ENCODE results near the gene FAF1.

The FAF1 gene

DNA sequence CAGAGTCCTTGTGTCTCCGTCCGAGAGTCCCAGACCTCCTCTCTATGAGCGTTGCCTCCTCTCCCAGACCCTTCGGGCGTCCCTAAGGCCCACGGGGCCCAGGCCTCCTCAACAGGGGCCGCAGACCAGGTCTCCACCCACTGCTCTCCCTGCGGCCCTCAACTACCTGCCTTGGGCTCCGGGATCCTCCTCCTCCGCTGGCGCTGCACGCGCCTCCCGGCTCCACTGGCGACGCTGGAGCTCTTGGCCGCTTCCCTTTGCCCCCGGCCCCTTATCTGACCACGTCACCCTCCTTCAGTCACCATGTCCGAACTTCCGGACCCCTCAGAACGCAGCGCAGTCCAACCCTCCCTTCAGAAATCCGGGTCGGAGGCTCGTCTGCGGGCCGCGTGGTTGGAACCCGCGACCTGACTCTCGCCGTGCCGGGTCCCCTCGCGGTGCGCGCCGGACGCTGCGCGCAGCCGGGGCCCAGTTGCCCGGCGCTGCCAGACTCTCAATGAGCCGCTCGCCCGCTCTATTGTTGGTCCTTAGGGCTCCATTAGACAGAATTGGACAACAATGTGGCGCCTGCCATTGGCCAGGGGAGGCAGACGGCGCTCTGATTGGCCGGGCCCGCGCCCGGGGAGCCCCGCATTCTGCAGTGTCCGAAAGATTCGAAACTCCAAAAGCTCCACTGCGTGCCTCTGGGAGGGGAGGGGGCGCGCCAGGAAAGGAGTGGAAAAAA lies 537.0 kb downstream of the FAF1 start, which contains the start of gene DMRTA2:
TSS of gene DMRTA2 (minus strand) at position 498 of the 724 bp plus-strand sequence. CDS start 1,907 bp downstream, outside the sequence.
- no peak for DNase-seq

DNA sequence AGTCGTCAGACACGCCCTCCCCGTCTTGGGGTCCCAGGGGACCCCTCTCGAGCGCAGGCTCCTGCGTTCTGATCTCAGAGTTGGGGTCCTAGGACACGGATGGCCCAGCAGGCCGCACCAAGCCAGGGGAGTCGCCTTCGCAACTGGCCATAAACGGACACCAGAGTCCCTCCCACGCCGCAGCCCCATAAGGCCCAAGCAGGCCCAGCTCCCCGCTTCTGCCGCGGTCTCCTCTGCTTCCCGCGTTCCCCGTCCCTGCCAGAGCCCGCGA lies 537.5 kb downstream of the FAF1 start:
- no peak for DNase-seq

DNA sequence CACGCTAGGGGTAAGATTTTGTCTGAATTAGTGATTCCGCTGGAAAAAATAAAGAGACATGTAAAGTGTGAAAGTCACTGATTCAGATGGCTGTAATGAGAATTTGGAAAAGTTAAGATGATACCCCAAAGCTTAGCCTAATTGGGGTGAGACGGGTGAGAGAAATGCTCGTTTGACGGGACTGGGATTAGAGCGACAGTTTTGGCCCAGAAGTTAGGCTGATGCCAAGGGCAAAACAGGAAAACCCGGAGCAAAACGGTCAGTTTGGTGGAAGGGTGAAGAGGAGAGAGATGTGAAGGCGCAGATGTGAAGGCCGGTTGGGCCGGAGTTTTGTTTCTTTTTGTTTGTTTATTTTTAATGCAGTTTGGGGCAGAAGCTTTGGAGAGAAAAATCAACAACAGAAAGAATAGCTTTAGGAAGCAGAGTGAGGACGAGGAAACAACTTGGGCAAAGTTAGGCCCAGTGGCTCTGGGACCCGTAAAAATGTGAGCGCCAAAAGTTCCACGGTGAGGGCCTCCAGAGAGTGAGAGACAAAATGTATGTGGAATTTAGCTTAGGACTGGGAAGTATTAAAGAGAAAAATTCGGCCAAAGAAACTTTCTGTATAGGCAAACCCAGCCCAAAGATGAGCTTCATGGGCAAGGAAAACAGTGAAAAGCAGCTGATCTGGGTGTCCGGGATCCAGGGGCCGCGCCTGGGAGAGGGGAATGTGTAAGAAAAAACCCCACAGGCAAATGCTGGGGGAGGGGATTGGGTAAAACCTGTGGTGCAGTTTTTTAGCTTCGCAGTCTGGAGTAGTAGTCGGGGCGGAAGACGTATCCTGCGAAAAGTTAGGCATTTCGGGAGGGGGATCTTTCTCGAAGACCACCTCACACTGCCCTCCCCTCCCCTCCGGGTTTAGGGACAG lies 538.0 kb downstream of the FAF1 start:
- DNase-seq, result no peak

DNA sequence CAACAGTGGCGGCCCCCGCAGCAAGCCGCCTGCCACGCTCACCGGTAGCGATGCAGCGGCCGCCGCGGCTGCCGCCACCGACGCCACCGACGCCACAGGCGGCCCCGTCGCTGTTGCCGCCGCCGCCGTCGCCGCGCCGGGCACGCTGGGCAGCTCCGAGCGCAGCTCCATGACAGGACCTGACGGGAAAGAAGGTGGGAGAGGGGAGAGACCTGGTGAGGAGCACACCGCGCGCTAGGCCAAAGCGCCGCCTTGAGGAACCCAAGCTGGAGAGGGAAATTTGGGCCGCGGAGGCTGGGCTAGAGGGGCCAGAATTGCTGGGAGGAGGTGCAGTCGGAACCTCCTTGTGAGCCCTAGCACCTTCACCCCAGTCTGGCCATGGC lies 538.7 kb downstream of the FAF1 start:
- DNase-seq, result no peak

DNA sequence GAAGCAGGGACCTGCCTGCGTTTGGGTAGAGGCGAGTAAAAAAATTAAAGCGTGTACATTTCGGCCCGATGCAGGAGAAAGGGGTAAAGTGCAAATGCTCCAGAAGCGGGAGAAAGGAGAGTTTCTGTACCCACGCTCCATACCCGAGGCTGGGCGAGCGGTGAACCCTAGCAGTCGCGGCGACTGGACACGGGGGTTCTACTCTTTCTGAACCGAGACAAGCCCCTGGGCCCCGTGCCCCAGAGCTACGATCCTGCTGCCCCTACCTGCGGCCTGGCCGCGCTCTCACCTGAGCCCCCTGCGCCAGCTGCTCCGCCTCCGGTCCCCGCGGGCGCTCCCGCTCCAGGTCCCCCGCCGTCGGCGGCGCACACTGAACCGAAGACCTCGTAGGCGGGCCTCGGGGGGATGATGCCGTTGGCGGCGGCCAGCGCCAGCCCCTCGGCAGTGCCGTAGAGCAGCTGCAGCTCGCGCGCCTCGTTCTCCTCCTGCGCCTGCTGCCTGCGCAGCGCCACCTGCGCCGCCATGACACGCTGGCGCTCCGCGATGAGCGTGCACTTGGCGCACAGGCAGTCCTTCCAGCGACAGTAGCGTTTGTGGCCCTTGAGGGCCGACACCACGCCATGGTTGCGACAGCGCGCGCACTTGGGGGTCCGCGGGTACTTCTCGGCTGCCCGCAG lies 539.2 kb downstream of the FAF1 start:
- no peak for DNase-seq

DNA sequence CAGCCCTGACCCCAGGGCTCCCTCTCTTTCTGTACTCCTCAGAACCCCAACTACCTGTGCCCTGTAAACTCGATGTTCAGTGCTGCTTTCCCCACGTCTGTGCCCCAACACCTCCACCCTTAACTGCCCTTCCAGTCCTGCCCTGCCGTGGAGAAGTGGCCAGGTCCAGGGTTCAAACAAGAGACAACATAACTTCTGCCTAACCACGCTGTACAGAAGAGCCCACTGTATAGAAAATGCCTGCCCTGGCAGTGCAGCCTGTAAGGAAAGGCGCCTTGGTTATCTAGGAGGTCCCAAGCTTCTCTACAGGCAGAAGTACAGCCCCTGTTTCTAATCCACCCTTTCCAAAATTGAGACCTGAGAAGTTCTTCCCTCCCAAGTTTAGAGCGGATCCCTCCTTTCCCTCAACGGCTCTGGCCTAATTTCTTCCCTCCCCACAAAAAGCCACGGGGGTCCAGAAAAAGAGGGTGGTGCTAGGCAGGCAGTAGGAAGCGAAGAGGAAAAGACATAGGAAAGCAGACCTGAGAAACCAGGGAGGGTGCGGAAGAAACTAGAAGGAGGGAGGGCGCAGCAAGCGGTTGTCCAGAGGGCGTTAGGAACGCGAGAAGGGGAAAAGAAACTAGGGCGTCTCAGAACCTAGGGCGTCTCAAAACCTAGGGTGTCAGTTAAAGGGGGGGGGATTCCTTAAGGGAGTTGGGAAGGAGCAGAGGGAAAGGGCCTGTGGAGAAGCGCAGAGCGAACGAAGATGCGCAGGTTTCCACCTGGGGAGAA lies 540.0 kb downstream of the FAF1 start:
- DNase-seq, result no peak

DNA sequence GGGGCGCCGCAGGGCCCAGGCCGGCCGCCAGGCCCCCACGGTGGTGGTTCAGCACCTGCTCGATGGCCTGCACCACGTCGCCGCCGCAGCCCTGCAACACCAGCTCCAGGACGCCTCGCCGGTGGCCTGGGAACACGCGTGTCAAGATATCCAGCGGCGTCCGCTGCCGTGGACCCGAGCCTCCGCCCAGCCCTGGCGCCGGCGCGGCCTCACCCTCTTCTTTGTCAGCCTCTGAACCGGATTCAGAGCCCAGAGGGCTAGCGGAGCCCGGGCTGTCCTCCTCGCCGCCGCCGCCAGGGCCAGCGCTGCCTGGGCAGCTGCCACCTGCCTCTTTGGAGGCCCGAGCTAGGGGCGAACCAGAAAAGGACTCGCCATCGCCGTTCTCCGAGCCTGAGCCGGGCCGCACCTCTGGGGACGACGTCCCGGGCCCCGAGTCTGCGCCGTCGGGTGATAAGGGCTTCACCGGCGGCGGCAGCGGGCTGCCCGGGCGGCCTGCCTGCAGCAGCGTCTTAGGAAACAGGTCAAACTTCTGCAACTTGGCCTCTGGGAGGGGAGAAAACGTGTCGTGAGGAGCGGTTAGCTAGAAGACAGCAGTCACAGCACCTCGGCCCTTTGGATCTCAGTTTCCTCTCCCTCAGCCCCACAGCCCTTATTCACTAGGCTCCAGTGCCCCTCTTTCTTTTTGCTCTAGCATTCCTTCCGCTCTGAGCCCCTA lies 540.7 kb downstream of the FAF1 start:
- DNase-seq, result no peak

DNA sequence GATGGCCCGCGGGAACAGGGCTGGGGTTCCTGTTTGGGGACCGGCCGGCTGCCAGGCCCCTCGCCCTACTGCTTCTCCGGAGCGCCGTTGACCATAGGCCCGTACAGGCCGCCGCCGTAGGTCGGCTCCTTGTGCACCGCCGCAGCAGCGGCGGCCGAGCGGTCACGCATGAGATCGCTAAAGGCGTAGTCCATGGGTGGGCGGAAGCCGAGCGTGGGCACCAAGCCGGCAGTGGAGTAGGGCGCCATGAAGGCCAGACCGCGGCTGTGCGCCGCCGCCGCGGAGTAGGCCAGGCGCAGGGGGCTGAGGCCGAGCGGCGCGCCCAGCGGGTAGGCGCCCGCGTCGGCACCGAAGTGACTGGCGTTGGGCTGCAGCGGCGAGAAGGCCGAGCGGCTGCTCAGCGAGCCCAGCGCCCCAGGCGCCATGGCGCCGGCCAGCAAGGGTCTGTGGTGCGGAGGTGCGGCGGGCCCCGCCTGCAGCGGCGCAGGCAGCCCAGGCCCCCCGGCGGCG lies 541.4 kb downstream of the FAF1 start:
- DNase-seq, result no peak

DNA sequence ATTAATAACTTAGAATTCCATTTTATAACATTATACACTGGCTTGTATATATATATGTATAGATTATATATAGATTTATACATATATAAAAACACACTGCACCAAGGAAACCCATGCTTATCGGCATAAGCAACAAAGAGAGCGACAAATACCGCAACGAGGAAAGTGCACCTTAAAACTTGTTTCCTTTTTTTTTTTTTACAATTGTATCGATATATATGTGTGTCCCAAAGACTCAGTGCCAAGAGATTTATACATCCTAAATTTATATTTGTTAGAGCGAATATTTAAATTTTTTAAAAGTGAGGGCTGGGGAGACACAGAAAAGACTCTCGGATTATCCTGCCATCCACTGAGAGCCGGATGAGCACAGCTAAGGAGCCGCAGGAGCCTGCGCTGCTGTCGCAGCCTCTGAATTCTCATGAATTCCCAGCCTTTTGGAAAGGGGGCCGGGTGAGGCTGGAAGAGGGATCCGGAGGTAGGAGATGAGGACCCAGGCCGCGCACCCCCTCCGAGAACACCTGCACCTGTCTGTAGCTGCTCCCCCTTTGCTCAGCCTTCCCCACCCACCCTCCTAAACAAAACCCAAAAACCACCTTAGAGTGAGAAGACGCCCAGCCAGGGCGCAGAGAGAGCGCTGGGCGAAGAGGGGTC lies 542.0 kb downstream of the FAF1 start:
- no peak for DNase-seq

DNA sequence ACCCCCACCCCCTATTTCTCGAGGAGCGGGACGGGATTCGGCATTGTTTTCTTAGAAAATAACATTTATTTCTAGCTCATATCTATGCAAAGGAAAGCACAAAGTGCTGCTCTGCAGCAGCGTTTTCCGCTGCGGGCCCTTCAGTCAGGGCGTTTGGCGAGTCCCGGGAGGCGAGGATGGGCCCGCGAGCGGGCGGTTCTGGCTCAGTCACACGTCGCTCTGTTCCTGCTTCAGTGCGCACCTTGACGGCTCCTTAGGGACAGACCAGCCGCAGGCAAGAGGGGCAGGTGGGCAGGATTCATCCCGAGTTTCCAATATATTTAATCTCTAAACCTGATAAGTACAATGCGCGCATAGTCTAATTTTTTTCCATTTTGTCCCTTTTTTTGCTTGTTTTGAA lies 542.6 kb downstream of the FAF1 start:
- no peak for DNase-seq

DNA sequence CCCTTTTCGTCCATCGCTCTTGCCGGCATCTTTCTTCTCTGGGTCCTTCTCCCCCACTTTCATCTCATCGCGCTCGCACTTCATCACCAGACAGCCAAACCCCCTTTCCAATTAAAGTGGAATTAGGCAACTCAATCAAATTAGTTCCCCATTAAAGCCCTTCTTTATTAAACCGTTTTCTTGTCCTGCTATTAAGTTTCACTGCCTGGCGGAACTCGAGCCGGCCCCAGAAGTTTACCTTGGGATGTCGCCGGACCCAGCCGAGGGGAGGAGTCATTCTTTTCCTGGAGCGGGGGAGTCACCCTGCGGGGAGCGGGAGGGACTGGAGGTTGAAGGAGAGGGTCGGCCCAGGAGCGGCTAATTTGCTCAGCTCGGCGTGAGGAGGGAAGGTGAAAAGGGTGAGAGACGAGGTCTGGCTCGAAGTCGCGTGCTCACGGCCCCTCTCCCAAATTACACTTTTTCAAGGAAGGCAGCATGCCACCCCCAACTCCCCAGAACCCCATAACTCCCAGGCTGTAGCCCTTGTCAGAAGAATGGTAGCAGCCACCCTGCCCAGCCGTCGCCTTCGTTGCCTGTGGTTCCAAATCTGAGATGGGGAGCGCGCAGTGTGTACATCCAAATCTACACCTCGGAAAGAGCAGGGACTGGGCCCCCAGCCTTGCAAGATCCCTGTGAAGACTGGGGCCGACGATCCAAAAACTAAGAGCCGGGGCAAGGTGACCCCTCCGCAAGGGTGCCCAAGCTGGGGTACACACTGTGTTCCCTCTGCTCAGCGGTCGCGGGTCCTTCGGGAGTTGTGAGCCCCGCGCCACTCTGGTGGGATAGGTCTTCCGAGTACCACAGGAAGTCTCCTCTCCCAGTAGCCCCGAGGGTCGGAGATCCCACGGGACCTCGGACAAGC lies 543.3 kb downstream of the FAF1 start:
- no peak for DNase-seq

DNA sequence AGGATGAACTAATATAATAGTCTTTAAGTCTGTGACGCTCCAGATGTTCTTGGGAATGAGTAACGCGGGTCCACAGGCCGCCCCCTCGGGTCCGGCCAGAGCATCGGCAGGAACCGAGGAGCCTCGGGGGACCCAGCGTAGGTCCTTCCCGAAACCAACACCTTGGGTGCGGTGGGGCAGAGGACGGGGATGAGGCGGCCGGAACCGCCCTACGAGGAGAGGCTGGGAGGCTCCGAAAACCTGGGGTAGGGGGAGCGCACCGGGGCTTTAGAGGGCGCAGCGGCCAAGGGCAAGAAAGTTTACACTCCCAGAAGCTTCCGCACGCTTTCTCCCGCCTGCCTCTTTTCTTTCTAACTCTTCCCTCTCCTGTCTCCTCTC lies 543.9 kb downstream of the FAF1 start:
- no peak for DNase-seq

DNA sequence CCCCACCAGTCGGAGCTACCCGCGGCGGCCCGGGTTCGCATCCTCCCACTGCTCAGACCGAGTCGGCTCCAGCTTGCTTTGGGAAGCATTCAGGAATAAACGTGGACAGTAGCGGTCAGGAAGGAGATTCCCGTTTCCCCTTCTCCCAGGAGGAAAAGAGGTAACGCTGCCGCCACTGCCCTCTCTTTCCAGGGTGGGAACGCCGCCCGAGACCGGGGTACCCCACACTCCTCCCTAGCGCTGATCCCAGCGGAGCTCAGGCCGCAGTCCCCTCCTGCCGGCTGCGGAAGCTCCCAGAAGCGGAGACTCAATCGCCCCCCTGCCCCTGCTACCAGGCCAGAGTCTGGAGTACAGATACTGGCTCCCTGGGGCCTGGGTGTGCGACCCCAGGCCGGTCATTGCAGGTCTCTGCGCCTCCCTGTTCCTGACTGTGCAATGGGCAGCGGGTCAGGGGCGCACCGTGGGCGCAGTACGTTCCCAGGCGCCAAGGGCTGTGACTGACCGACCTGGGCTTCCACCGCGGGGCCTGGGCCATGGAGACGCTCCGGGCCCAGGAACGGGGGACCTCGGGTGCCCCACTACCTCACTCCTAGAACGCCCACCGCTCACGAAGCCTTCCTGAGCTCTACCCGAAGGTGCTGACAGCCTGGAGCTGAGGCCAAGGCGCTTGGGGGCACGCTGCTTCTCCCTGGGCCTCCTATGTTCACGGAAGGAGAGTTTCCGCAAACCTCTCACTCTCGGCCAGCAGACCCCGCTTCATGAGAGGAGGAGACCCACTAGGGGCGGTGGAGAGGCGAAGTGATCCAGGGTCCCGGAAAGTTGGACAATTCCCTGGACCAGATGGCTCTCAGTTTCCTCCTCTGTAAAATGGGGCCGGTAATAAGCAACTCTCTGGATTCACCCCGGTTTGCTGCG lies 544.6 kb downstream of the FAF1 start:
- no peak for DNase-seq

DNA sequence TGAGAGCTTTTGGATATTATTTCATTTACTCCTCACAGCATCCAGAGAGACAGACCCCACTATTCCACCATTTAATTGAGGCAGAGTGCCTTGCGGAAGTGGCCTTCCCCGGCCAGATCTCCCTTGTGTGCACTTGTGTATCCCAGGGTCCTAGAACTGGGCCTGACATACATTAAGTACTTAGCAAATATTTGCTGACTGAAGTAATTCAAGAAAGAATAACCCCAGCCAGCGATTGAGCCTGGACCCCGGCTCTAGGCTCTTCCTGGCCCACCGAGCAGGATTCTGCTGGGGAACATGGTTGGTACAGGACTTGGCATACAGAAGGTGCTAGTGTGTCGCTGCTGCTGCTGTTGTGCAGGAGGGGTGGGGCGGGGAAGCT lies 545.2 kb downstream of the FAF1 start:
- DNase-seq, result no peak

DNA sequence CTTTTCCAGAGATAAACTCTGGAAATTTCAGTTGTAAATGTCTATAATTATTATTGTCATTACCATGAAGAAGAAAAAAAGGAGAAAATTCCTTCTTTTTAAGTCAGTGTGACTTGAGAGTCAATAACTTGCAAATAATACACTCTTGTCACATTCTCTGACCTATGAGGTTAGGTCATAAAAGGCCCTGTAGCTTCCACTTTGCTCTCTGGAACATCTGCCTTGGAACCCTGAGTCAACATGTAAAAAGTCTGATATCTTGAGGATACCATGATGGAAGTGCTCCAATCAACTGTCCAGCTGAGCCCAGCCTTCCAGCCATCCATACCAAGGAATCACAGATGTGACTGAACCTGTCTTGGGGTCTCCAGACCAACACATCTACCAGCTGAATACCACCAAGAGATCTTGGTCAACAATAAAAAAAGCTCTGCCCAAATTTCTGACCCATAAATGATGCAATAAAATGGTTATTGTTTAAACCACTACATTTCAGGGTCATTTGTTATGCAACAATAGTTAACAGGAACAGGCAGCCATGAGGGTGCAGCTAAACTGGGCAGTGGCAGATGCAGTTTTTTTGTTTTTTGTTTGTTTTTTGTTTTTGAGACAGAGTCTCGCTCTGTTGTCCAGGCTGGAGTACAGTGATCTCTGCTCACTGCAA lies 547.1 kb downstream of the FAF1 start:
- no peak for DNase-seq

DNA sequence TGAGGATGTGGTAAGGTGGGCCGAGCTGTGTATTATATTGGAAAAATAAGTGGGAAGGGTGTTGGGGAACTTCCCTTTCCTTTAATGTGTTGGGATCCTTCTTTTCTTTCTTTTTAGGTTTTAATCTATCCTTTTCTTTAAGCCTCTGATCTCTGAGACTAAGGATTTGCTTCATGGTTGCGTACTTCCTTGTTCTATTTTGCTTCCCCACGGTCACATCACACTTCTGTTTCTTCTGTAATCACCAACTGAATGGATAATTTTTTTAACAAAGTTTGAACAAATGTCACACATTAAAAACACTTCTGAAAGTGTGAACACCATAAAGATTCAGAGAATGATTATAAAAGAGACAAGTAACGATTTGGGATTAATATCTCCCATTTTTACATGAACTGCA lies 554.3 kb downstream of the FAF1 start:
- no peak for DNase-seq

DNA sequence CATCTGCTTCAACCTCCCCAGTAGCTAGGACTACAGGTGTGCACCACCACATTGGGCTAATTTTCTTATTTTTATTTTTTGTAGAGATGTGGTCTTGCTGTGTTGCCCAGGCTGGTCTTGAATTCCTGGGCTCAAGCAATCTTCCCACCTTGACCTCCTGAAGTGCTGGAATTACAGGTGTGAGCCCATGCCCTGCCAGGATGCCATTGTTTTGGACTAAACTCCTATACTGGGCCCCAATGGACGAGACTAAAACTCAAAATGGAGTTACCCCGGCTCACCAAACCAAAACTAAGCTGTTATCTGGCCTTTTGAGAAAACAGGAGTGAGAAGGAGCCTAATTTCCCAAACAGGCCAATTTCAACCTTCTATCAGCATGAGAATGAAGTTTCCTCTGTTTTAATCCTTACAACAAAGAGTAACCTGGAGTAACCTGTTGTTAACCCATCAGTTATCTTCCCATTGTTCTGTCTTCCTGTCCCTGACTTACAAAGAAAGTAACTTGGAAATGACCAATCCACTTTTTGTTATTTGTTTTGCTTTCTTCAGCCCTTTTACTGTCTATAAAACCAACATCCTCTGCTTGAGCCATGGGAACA lies 566.4 kb downstream of the FAF1 start:
- no peak for DNase-seq

Data from NCI-H1694 treated with DMSO at 0.1 percent for 48 hours (cell line).